ENCODE data around the gene BNIP3.
"Not testable (repeated sequence)": the region's sequence is repeated elsewhere in the genome, so short reads cannot be mapped to it uniquely, and the experiment has no call there.

Gene BNIP3

GRCh38 chr10:131923038-131923756 lies 58.5 kb downstream of the BNIP3 start:
- peaks cover 2% of the 10 kb centered on the region for H3K4me1 ChIP-seq
- no peak overlapping the region for H3K9ac ChIP-seq
- TF ChIP-seq CTCF (IDR thresholded peaks at IDR 0.05): no peak
- H3K4me2 ChIP-seq (ENCODE audit: low read length): no peak overlapping the region
- no peaks in the 10 kb centered on the region for H3K9me3 ChIP-seq (ENCODE audit: control insufficient read depth, low read length)
- H3K27ac ChIP-seq: no peak overlapping the region
- no peak overlapping the region for H3K4me3 ChIP-seq (ENCODE audit: low read depth, low read length)
- peaks cover 80% of the 10 kb centered on the region for H3K79me2 ChIP-seq
- H3K36me3 ChIP-seq (ENCODE audit: control insufficient read depth, insufficient read depth, low read length): no peaks in the 10 kb centered on the region
- H3K27me3 ChIP-seq (ENCODE audit: control insufficient read depth, insufficient read depth, low read length): no peaks in the 10 kb centered on the region
- no peak overlapping the region for H2AFZ ChIP-seq

- Histone ChIP-seq H3K9me3 (ENCODE audit: control insufficient read depth, low read length) (no peaks in the 10 kb centered on the region), H3K27me3 (ENCODE audit: control insufficient read depth, insufficient read depth, low read length) (no peaks in the 10 kb centered on the region), H3K4me1 (peaks cover 5% of the 10 kb centered on the region), H3K79me2 (peaks cover 77% of the 10 kb centered on the region), H3K4me3 (ENCODE audit: low read depth, low read length) (no peak overlapping the region), H3K36me3 (ENCODE audit: control insufficient read depth, insufficient read depth, low read length) (no peaks in the 10 kb centered on the region), H3K27ac (no peak overlapping the region), H2AFZ (no peak overlapping the region), H3K4me2 (ENCODE audit: low read length) (no peak overlapping the region), H3K9ac (no peak overlapping the region)
- TF ChIP-seq CTCF (IDR thresholded peaks at IDR 0.05): no peak
Measured at GRCh38 chr10:131921184-131921583, 60.5 kb downstream of the BNIP3 start.

GRCh38 chr10:131920693-131921092 lies 61.0 kb downstream of the BNIP3 start:
- Histone ChIP-seq H3K27me3 (ENCODE audit: control insufficient read depth, insufficient read depth, low read length) (no peaks in the 10 kb centered on the region), H2AFZ (no peak overlapping the region), H3K27ac (no peak overlapping the region), H3K9me3 (ENCODE audit: control insufficient read depth, low read length) (no peaks in the 10 kb centered on the region), H3K36me3 (ENCODE audit: control insufficient read depth, insufficient read depth, low read length) (no peaks in the 10 kb centered on the region), H3K4me1 (peaks cover 10% of the 10 kb centered on the region), H3K4me3 (ENCODE audit: low read depth, low read length) (no peak overlapping the region), H3K4me2 (ENCODE audit: low read length) (no peak overlapping the region), H3K9ac (no peak overlapping the region), H3K79me2 (peaks cover 76% of the 10 kb centered on the region)
- TF ChIP-seq CTCF (IDR thresholded peaks at IDR 0.05): no peak

GRCh38 chr10:131920151-131920550 lies 61.6 kb downstream of the BNIP3 start:
- no peak for TF ChIP-seq CTCF (IDR thresholded peaks at IDR 0.05)
- no peaks in the 10 kb centered on the region for H3K27me3 ChIP-seq (ENCODE audit: control insufficient read depth, insufficient read depth, low read length)
- H2AFZ ChIP-seq: no peak overlapping the region
- H3K79me2 ChIP-seq: peaks cover 76% of the 10 kb centered on the region
- H3K4me3 ChIP-seq (ENCODE audit: low read depth, low read length): no peak overlapping the region
- no peak overlapping the region for H3K4me2 ChIP-seq (ENCODE audit: low read length)
- no peak overlapping the region for H3K9ac ChIP-seq
- H3K36me3 ChIP-seq (ENCODE audit: control insufficient read depth, insufficient read depth, low read length): no peaks in the 10 kb centered on the region
- H3K9me3 ChIP-seq (ENCODE audit: control insufficient read depth, low read length): no peaks in the 10 kb centered on the region
- H3K4me1 ChIP-seq: peaks cover 10% of the 10 kb centered on the region
- no peak overlapping the region for H3K27ac ChIP-seq

- H3K4me2 ChIP-seq (ENCODE audit: low read length); H2AFZ ChIP-seq; H3K4me3 ChIP-seq (ENCODE audit: low read depth, low read length); H3K9me3 ChIP-seq (ENCODE audit: control insufficient read depth, low read length); H3K9ac ChIP-seq; H3K27ac ChIP-seq; H3K36me3 ChIP-seq (ENCODE audit: control insufficient read depth, insufficient read depth, low read length); H3K27me3 ChIP-seq (ENCODE audit: control insufficient read depth, insufficient read depth, low read length): not testable (repeated sequence)
- peaks cover 10% of the 10 kb centered on the region for H3K4me1 ChIP-seq
- peaks cover 78% of the 10 kb centered on the region for H3K79me2 ChIP-seq
Measured at GRCh38 chr10:131919461-131919860, 62.3 kb downstream of the BNIP3 start.

Measured in parathyroid adenoma (tissue), 2 donors.